HL-60/S4 treated with phorbol 12-myristate 13-acetate at 8.2 ng/mL for 4 days and 3 days (cell line): ENCODE results near the gene GATC.
"Not testable (repeated sequence)": the region's sequence is repeated elsewhere in the genome, so short reads cannot be mapped to it uniquely, and the experiment has no call there.

Experiments used
- in situ Hi-C: fragments of 300-500 bp; cut with MboI; formaldehyde crosslinking; loops from 2 replicates; pipeline ENCODE4 v1.15.0; 2022; ENCODE audit warnings: low sequenced_read_pairs

Gene GATC

DNA sequence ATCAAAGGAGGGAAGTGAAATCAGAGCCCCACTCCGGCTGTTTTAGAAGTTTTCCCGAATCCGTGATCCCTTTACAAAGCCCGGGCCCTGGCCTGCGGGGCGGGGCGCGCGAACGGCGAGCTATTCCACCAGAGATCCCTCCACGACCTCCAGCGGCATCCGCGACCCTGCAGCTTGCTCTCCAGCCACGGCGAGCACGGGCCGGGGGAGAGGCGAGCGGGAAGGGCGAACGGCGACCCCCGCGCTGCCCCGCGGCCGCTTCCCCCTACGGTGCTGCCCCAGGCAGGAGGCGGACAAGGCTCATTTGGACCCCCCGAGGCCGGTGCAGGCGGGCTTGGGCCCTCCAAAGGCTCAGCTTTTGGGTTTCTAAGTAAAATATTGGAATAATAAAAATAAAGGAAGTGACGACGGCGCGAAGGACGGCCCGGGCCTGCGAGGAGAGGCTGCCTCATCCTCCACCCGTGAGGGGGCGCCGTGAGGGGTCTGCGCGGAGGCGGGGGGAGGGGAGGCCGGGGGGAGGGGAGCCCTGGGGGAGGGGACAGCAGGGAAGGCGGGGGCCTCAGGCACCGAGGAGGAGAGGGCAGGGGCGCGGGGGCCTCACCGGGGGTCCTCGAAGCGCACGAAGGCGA, 22.7 kb downstream of the GATC start:
- in situ Hi-C loops, result no loop called here

DNA sequence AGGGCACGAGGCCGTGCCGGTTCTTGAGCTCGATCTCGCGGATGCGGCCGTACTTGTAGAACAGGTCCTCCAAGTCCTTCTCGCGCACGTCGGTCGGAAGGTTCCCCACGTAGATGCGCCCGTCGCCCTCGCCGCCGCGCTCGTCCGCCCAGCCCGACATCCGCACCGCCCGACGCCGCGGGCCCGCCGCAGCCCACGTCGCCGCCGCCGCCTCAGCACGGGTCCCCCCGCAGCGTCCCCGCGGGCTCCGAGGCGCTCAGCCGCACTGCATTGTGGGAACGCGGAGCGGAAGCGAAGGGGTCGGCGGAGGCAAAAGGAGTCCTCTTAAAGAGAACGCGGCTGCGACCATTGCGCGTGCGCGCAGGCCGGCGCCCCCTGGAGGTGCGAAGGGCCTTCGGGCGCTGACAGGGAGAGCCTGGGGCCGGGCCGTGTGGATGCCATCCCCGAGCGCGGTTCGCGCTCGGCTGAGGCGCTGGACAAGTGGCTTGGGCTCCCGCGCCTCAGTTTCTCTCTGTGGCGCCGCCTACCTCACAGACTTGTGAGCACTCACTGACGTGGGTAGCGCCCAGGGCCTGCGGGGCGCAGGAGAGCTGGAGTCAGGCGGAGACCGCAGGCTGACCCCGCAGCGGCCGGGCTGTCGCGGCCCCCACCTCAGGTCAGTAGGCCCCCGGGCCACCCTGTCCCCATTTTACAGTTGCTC, 23.4 kb downstream of the GATC start, which contains the start of gene SRSF9:
Gene SRSF9 (minus strand): TSS at position 299 of the 700 bp plus-strand sequence. CDS start 139 bp downstream, at position 160.
- in situ Hi-C loops, result no loop called here

DNA sequence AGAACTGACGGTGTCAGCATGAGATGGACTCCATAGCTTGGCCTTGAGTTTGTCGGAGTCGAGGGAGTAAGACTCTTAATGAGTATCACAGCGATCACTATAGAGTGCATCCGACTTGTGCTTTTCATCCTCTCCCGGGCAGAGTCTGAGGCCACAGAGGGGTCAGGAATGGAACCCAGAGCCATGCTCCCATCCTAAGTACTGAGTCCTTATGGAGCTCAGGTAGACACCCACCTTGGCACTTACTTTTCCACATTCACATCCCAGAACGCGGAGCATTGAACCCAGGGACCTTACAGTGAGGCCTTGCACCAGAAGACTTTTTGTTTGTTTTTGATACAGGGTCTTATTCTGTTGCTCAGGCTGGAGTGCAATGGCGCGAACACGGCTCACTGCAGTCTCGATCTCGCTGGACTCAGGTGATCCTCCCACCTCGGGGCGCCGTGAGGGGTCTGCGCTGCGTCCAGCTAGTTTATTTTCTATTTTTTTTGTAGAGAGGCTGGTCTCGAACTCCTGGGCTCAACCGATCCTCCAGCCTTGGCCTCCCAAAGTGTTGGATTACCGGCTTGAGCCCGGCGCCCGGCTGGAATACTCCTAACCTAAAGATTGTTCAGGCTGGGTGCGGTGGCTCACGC, 24.0 kb downstream of the GATC start:
- in situ Hi-C loops, result no loop called here

DNA sequence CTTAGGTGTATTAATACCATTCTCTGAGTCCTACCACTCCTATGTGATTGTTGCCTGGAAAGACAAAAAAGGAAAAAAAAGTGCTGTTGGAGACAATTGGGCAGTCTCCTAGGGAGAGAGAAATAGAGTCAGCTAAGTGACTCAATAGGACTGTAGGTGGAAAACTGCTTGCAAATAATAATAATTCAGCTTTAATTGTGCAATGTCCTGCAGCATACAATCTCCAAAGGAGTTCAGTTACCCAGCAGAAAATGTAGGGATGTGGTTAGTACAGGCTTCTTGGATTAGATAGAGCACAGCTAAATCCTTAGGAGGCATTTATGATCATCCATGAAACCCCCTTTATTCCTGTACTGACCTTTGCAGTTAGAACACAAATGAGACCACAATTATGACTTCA, 26.3 kb downstream of the GATC start:
- in situ Hi-C loops, result no loop called here

DNA sequence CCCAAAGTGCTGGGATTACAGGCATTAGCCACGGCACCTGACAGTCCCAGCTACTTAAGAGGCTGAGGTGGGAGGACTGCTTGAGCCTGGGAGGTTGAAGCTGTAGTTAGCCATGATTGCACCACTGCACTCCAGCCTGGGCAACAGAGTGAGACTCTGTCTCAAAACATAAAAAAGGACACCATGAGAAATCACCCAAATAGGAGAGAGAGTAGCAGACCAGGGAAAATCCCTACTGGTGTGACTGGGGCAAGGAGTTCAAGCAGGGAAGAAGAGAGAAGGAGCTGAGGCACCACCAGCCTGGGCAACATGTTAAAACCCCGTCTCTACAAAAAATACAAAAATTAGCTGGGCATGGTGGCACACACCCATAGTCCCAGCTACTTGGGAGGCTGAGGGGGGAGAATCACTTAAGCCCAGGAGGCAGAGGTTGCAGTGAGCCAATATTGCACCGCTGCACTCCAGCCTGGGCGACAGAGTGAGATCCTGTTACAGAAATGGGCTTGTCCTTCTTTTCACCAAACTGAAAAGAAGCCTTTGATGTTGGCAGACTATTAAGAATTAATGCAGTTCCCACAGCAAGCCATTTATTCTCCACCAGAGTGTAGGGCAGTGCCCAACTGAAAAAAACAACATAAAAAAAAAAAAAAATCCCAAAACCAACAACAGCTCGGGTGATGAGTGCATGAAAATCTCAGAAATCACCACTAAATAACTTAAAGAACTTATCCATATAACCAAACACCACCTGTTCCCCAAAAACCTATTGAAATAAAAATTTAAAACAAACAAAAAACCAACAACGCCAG, 27.8 kb downstream of the GATC start:
- in situ Hi-C loops, result no loop called here

DNA sequence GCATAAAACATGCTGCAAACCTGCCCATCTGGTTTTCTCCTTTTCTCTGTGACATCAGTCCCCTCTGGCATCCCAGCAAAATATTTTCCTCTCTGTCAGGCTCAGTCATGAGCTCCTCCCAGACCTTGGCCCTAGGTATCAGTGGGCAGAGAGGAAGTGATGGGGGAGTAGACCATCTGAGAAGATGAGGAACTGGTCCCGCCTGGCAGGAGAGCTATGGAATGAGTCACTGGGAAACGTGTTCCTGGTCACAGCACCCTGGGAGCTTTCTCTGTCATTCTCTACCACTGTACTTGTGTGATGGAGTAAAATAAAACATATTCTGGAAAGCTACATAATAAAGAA, 28.3 kb downstream of the GATC start:
- in situ Hi-C loops, result no loop called here

DNA sequence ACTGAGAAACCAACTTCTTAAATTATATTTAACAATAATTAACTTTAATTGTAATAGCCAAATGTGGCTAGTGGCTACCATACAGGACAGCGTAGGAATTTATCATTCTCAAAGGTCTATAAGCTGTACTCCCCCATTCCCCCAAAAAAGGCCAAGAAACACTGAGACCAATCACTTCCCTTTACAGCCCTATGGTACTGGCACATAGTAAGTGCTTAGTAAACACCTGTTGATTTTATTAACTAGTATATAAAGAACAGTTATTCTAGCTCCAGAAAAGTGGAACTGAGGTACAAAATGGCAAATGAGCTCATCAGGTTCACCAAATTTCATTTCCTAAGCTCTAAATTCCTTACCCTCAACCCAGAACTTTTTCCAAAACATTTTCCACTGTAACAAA, 29.4 kb downstream of the GATC start:
- in situ Hi-C loops, result no loop called here

DNA sequence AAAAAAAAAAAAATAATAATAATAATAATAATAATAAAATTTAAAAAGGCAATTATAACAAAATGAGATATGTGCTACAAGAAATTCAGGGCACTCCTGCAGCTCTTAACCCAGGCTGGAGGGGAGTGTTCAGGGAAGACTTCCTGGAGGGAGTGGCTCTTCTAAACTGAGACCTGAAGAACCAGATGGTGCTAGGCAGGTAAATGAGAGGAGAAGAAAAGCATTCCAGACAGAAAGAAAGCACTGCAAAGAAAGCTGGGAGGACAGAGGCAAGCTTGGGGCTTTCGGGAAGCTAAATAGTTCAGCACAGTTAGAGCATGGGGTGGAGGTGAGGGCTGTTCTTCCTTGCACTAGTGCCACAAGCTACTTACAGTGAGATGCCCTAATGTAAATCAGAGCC, 33.2 kb downstream of the GATC start:
- in situ Hi-C loops, result no loop called here

DNA sequence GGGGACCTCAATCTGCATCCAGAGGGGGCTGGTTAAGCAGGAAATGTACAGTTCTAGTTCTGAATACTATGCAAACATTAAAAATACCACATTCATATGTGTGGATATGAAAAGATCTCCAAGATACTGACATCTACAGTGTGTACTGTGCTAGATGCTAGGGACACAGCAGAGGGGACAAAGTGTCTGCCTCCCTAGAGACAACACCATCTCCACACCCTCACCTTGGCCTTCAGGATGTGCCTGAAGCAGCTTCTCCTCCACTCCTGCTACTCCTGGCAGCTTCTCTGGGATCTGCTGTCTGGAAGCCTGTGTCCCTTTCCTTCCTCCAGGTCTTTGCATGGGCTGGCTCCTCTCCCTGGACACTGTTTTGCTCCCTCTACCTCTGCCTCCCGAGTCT, 34.0 kb downstream of the GATC start:
- in situ Hi-C loops, result no loop called here

DNA sequence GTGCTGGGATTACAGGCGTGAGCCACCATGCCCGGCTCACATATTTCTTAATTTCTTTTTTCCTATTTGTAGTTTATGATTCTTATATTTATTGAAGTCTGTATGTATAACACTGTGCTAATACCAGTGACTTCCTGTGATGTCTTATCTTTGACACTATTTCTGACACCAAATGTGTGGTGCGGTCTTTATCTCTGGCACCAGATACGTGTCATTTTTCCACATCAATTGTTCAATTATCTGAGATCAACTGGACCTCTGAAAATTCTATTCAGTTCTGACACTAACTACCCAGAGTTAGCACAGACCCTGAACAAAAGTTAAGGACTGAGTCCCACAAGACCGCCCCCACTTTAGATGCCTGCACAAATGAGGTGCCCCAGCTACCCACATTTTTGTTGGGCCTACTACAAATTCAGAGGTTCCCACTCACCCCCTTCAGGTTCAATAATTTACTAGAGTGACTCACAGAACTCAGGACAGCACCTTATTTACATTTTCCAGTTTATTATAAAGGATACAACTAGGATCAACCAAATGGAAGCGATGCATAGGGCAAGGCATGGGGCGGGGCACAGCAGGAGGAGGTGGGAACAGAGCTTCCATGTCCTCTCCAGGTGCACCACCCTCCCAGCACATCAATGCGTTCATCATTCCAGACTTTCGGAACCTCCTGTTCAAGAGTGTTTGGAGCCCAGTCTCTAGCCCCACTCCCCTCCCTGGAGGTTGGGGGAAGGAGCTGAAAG, 35.0 kb downstream of the GATC start:
- in situ Hi-C loops, result no loop called here

DNA sequence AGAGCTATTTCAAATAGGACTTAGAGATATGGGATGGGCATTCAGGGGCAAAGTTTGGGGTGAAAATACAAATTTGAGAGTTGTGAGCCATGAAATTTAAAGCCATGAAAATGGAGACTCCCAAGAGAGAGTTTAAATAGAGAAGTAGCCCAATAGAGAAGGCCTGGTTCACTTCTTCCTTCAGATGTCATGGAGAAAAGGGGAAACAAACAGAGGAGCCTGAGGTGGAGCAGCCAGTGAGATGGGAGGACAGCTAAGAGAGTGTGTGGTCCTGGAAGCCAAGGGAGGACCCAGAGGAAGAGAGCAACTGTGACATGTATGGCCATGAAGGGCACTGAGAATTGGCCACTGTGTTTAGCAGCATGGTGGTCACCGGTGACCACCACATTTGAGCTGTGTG, 37.4 kb downstream of the GATC start:
- in situ Hi-C loops, result no loop called here

DNA sequence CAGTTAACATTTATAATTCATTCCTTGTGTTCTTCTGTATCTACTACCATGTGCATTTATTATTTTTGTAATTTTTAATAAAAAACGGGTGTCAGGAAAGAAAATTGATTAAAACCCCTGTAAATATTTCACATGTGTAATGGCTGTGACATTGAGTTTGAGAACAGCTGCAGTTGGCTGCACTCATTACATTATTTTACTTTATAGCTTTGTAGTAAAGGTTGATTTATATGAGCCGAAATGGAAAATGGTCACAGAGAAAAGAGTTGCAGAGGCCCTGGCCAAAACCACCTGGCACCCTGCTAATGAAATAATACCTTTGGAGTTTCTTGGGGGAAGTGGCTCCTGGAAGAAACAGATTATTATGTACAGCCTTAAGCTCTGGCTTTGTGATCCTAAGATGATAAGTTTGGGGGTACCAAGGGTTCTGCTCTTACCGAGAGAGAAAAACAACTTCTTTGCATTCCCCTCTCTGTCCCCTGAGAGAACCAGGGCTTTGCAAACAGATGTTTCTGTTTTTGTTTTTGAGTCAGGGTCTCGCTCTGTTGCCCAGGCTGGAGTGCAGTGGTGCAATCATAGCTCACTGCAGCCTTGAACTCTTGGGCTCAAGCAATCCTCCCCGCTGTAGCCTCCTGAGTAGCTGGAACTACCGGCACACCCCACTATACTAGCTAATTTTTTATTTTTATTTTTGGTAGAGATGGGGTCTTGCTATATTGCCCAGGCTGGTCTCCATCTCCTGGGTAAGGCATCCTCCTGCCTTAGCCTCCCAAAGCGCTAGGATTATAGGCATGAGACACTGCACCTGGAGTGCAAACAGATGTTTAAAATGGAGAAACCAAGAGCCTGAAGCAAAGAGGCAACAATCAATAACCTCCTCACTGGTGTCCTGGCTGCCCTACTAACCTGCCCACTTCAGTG, 40.0 kb downstream of the GATC start:
- in situ Hi-C loops, result no loop called here

DNA sequence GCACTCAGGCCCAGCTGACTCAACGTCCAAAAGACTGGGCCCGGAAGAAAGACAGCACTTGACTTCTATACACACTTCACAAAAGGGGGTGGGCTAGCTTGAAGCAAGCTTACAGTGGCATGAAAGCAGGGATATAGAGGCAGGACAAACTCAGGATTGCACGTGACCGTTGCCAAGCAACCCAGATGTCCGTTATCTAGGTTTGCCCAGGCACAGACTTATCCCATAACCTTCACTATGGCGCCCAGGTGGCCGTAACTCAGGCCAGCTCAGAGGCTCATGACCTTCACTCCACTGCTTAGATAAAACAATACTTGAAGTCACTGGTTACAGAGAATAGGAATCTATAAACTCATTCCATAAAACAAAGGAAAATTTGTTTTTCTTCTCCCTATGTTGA, 41.3 kb downstream of the GATC start:
- in situ Hi-C loops, result not testable (repeated sequence)

DNA sequence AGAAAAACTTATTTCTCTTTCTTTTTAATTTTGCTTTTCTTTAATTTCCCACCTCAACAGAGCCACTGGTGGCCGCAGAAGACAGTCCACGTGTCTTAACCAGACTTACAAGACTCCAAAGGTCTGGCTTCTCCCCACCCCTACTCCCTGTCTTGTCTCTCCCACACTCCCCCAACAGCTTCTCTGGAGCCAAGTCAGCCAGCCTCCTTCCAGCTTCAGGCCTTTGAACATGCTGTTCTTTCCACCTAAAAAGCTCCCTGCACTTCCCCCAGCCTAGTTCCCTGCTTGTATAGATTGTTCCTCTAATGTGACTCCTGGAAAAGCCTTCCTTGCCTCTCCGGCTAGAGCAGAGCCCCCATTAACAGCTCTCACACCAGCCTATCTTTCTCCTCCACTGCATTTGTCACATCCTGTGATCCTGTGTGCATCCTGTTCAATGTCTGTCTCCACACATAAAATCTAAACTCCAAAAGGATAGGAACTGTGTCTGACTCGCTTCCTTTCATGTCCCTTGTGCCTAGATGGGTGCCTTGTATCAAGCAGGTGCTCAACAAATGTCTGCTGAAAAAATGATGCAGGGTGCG, 41.9 kb downstream of the GATC start:
- in situ Hi-C loops, result no loop called here

DNA sequence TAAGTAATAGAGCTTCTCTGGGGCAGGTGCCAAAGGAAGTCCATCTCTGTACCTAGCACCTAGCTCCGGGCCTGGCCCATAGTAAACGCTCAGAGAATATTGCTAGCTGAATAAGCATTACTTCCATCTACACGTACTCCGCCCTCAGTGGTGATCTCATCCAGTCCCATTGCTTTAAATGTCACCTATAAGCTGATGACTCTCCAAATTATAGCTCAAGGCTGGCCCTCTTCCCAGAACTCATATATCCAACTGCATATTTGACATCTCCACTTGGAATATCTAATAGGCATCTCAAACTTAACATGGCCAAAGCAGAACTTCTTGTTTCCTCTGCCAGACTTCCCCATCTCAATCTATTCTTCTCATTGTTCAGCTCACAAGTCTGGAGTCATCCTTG, 42.8 kb downstream of the GATC start:
- in situ Hi-C loops, result no loop called here

DNA sequence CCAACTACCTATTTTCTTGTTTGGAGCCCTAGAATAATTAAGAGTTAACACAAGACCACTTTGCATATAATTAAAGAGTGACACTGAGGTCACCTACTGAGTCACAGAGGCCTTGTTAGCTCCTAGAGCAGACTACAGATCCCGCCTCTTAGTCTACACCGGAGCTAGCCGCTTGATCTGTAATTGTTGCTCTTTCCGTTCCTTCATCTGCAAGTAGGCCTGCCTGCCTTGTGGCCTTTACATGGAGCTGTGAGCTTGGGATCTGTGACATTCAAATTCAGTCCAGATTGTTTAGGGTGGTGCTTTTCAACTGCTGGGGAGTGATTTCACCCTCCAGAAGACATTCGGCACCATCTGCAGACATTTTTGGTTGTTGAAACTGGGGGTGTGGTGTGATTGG, 44.1 kb downstream of the GATC start:
- in situ Hi-C loops, result no loop called here

DNA sequence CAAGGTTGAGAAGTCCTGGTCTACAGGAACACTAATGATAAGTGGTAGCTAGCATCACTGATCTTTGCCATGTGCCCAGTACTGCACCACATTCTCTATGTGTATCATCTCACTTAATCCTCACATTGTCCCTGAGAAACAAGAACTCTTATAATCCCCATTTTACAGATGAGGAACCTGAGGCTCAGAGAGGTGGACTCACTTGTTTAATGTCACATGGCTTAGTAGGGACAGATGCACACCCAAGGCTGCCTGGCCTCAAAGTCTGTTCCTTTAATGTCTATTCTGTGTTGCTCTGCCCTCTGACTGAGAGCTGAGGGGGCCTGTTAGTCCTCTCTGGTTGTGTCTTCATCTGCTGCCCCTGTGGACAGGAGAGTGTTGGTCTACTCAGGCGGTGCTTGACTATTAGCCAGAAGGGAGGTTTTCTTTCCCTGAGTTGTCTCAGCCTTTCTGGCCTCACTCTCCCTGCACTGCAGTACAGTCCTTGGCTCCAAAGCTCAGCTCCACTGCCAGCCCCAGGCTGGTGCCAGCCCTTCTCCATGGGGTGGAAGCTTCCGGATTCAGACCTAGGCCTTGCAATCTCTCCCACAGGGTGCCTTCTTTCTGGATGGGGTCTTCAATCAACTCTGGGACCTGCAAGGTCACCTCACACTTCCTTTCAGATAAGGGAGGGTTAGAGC, 44.7 kb downstream of the GATC start:
- in situ Hi-C loops, result no loop called here

DNA sequence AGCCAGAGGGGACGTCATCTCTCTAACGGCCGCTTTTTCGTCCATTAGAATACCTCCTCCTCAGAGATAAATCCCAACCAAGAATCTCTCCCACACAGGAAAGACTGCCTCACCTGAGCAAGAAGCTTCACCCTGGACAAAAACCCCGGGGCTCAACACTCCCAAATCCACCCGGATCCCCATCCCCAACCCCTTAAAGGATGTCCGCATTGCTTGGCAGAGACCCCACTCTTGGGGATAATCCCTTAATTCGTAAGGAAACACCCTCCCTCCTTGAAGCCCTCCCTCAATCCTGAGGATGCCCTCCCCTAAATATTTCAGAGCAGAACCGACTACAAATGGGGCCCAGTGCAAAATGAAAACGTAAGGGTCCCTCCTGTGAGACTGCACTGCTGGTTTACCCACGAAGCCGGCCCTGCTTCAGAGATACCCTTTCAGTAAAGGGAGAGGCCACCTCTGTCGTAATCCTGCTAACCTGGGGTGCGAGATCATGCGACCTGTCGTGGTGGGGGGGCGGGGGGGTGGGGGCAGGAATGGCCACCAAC, 49.0 kb downstream of the GATC start:
- in situ Hi-C loops, result no loop called here
